IPS DF 6.9 (cell line): ENCODE measurements around the gene MYO7A.

Experiments
- DNase-seq: peaks from one replicate; pipeline ENCODE4 v3.0.0-alpha.2; 2013; ENCODE audit warnings: low read depth, low spot score
- H3K27ac ChIP-seq: one replicate; pipeline ENCODE4 v1.5.1; 2013; ENCODE audit warnings: low read length, control low read depth
- H3K27me3 ChIP-seq: 2 replicates; pipeline ENCODE4 v1.6.1; 2013; ENCODE audit warnings: mild to moderate bottlenecking, low read length; ENCODE audit not compliant: control insufficient read depth, insufficient read depth
- H3K36me3 ChIP-seq: 2 replicates; pipeline ENCODE4 v1.6.1; 2013; ENCODE audit warnings: low read length; ENCODE audit not compliant: control insufficient read depth, insufficient read depth
- H3K4me1 ChIP-seq: 2 replicates; pipeline ENCODE4 v1.6.1; 2013; ENCODE audit warnings: low read length; ENCODE audit not compliant: control insufficient read depth, insufficient read depth
- H3K4me3 ChIP-seq: 2 replicates; pipeline ENCODE4 v1.5.1; 2013; ENCODE audit warnings: mild to moderate bottlenecking, low read length
- H3K9me3 ChIP-seq: 2 replicates; pipeline ENCODE4 v1.6.1; 2013; ENCODE audit warnings: low read length, inconsistent platforms; ENCODE audit not compliant: control insufficient read depth, insufficient read depth

The MYO7A gene

GRCh38 chr11:77262803-77263202, 134.8 kb downstream of the MYO7A start:
- H3K4me1 ChIP-seq: no peaks in the 10 kb centered on the region
- no peaks in the 10 kb centered on the region for H3K27me3 ChIP-seq
- H3K27ac ChIP-seq: no peak overlapping the region

More at GRCh38 chr11:77262803-77263202, 134.8 kb downstream of the MYO7A start:
- no peak for DNase-seq
- H3K9me3 ChIP-seq: no peaks in the 10 kb centered on the region
- no peak overlapping the region for H3K4me3 ChIP-seq
- no peaks in the 10 kb centered on the region for H3K36me3 ChIP-seq
